HG03066 (cell line): Measurements from ENCODE around the gene SLC35B2.
A peak's percentile ranks its signal among the peaks of the same experiment; 100 is the strongest.

Experiments
- ATAC-seq: cut with Tn5 transposase; IDR thresholded peaks from one replicate; pipeline ENCODE4 v1.9.1; 2021; ENCODE audit warnings: low read depth; ENCODE audit not compliant: unreplicated experiment

SLC35B2 gene

GRCh38 chr6:44257025-44257752 lies at the start of gene SLC35B2:
SLC35B2 (minus strand) TSS chr6:44257528; CDS start chr6:44257410, 118 bp downstream.
- peak; percentile 42 for ATAC-seq

DNA sequence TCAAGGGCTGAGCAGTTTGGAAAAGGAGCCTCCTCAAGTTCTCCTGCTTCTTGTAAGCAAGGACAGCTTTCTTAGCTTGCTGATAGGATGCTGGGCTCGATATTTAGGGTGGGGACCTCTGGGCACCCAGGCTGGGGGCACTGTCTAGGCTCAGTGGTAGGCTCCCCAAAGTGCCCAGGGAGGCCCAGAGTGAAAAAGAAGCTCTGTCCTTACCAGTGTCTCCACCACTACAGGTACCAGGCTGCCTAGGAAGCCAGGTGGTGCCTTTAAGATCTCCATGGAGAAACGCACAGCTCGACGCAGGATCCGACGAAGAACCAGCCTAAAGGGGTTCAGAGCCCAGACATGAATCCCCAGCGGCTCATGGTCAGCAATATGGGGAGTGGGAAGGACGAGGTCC lies 49.4 kb upstream of the SLC35B2 start:
- no peak for ATAC-seq

- no peak for ATAC-seq
Measured at GRCh38 chr6:44305200-44305725, 47.9 kb upstream of the SLC35B2 start.

- no peak for ATAC-seq
Measured at GRCh38 chr6:44304282-44305199, 47.2 kb upstream of the SLC35B2 start.

DNA sequence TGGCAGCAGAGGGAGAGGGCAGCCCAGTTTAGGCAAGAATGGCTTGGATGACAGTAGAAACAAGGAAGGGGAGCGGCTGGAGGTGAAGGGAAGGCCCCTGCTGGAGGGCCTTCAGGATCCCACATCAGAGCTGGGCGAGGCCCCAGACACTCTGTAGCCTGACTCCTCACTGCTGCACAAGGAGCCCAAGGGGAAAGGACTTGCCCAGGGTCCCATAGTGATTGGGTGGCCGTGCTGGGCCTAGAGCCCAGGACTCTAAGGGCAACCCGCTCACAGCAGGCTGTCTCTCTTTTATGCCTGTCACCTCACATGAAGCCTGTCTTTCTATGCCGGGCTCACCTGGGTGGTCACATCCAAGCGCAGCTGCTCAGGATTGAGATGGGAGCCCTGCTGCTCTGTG lies 46.5 kb upstream of the SLC35B2 start:
- ATAC-seq = no peak

DNA sequence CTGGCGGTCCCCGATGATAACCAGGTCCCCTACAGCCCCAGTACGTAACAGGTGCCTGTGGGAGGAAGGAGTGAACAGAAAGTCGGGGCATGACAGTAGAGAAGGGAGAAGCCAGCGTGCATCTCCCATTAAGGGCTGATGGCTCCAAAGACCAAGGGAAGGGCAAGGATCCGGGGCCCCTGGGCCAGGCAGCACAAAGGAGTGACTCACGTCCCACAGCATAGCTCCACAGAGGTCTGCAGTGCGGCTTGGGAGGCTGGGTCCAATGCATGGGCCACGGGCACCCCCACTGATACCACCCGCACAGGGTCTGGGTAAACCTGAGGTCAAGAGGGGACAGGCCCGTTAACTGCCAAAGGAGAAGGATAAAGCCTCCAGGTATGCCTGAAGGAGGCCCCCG lies 45.5 kb upstream of the SLC35B2 start:
- no peak for ATAC-seq

DNA sequence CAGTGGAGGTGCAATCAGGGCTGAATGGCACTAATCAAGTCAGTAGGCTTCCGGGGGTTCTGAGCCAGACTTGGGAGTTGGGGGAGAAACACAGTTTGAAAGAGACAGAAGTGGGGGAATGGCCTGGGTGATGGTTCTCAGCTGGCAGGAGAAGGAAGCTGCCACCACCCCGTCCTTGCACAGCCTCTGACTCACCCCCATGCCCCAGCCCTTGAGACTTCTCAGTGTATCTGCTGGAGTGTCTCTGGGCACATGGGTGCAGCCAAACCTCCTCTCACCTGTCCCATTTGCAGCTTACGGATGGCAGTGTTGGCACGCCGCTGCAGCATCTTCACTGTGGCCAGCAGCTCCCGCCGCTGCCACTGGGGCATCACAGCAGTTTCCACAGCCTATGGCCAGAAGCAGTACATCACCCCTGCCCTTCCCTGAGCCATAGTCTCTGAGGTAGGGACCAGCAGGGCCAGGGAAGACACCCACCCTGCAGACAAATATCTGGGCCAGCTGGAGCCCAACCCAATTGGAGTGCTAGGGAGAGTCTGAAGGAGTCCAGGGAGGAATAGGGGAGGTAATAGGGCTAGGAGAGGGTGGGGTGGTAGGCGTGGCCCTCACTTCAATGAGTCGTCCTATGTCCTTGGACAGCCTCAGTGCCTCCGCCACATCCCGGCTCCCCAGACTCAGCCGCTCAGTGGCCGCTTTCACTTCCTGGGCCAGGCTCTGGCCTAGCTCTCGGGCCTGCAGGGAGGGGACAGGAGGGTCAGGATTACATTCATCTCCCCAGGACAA lies 44.6 kb upstream of the SLC35B2 start:
- ATAC-seq = no peak

DNA sequence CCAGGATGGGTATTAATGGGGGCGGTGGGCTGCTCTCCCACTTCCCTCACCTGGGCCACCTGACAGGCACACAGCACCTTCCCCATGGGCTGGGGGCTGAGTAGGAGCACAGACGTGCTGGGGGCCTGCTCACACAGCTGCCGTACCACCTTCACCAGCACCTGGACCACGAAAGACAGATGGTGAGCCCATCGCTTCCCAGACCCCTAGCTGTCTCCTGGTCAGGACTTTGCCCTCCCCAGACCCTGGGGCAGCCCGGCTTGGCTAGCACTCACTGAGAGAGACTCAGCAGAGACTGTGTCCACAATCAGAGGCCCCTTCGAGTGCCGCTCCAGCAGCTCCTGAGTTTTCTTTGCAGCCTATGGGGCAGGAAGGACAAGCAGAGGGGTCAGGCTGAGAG lies 43.8 kb upstream of the SLC35B2 start:
- ATAC-seq = no peak

DNA sequence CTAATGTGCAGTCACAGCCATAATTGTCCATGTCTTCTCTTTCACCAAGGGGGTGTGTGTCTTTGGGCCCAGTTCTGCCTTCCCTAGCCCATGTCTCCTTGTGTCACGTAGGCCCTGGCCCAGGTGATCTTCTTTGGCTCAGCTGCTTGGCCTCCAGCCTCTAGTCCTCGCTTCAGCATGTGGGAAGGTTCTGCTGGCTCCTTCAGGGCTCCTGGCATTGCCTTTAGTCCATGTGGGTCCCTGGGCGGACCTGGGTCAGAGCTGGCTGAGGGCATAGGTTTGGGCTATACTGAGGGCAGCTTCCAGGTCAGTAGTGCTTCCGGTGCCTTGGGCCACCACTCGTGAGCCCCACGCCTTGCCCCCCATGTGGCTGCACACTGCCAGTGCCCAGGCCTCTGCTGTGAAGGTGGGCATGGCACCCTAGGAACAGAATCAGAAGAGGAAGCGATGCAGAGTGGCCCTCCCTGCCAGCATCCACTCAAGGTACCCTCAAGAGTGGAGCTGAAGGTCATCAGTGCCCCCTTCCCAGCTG lies 43.0 kb upstream of the SLC35B2 start:
- ATAC-seq = no peak

GRCh38 chr6:44298864-44299263 lies 41.5 kb upstream of the SLC35B2 start:
- ATAC-seq = no peak

DNA sequence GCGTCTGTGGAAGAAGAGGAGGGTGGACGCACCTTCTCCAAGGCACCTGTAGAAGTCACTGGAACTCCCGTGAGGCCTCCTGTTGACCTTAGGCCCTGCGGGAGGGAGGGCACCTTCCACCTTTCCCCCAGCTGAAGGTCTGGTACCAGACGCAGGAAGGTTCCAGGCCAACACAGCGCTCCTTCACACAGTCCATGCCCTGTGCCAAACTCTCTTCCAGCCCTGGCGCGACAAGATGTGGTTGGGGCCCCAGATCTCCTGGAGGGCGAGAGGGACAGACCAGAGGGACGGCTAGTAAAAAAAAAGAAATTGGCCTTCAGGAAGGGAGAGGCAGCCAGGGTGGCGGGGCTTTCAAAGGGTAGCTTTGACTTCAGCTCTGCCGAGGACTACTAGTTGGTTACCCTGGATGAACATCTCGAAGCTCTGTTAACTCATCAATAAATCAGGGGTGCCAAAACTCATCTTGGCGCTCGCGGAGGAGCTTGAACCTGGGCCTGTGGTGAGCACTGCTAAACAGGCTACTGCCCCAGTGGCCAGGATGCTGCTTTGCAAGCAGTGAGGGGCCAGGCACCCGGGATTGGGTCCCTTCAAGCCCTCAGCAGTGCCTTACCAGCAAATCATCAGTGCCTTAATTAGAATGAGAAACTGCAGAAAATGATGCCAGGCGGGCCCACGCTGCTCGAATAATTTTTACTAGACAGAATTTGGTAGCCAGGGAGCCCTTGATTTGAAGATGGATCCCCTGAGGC lies 40.9 kb upstream of the SLC35B2 start:
- no peak for ATAC-seq

GRCh38 chr6:44297063-44298038 lies 40.0 kb upstream of the SLC35B2 start:
- no peak for ATAC-seq

GRCh38 chr6:44294832-44295791 lies 37.8 kb upstream of the SLC35B2 start:
- ATAC-seq = no peak

DNA sequence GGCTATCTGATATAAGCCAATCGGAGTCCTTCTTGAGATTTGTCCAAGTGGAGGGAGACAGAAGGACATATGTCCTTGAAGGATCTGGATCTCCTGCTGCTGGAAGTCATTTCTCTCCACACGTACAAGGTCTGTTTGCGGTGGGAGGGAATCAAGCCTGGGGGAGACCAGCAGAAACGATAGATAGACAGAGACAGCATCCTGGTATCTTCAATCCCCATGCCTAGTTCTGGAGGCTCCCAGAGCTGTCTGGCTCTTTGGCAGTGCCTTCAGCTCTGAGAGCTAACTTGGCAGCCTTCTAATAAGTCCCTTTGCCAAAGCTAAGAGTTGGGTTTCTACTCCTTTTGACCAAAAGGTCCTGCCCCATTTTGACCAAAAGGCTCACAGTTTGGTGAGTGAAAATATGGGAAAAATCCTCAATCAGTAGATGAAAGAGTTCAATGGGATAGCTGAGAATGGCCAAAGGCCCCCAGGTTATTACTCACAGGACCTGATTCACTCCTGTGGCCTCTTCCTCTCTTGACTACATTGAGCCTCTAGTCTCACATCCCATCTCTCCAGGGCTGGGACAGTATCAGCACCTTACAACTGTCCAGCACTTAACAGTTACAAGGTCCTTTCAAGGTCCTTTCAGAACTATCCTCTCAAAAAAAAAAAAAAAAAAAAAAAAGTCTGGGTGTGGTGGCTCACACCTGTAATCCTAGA lies 35.5 kb upstream of the SLC35B2 start:
- no peak for ATAC-seq

DNA sequence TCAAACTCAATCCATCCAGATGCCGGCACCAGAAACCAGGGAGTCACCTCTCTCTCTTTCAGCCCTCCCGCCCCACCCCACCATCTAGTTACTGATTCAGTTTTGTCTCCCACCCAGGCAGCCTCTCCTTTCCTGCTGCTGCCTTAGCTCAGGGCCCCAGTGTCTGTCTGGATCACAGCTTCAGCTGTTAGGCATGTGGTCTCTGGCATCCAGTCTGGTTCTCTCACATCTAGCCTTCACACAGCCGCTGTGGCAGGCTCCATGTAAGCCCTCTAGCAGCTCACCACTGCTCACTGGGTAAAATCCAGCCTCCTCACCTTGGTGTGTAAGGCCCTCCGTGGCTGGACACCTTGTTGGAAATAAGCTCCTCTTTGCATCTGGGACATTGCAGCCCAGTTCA lies 34.5 kb upstream of the SLC35B2 start:
- ATAC-seq = no peak

GRCh38 chr6:44289726-44290260 lies 32.5 kb upstream of the SLC35B2 start:
- ATAC-seq = no peak

GRCh38 chr6:44286747-44287146 lies 29.4 kb upstream of the SLC35B2 start:
- no peak for ATAC-seq
